Body of pancreas (tissue), 4 donors: ENCODE data around the gene SPATA33.

Experiments
- POLR2A ChIP-seq, 3 donors: fragments of 450-650 bp; IDR thresholded peaks; one replicate each; pipeline ENCODE4 v1.6.1; 2016; ENCODE audit warnings: antibody characterized with exemption in 3 of 3, mild to moderate bottlenecking in 2 of 3
- TF ChIP-seq, protein P1 (sequence below), 7 experiments: fragments of 450-650 bp in 4 of 7; fragments of 200-600 bp in 3 of 7; sonication (generic) in 3 of 7; IDR thresholded peaks; one replicate each; pipeline ENCODE4 v1.5.1; 2016 to 2019; ENCODE audit warnings: antibody characterized with exemption in 7 of 7

- TF ChIP-seq, protein P1, sequence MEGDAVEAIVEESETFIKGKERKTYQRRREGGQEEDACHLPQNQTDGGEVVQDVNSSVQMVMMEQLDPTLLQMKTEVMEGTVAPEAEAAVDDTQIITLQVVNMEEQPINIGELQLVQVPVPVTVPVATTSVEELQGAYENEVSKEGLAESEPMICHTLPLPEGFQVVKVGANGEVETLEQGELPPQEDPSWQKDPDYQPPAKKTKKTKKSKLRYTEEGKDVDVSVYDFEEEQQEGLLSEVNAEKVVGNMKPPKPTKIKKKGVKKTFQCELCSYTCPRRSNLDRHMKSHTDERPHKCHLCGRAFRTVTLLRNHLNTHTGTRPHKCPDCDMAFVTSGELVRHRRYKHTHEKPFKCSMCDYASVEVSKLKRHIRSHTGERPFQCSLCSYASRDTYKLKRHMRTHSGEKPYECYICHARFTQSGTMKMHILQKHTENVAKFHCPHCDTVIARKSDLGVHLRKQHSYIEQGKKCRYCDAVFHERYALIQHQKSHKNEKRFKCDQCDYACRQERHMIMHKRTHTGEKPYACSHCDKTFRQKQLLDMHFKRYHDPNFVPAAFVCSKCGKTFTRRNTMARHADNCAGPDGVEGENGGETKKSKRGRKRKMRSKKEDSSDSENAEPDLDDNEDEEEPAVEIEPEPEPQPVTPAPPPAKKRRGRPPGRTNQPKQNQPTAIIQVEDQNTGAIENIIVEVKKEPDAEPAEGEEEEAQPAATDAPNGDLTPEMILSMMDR (IDR thresholded peaks at IDR 0.05): no peak
- no peak for TF ChIP-seq POLR2A (IDR thresholded peaks at IDR 0.05)
Measured at GRCh38 chr16:89709166-89709565, 51.5 kb downstream of the SPATA33 start.
